Activated CD4-positive, alpha-beta T cell treated with anti-CD3 and anti-CD28 coated beads, Interleukin-2, amount 50 U/mL, for 4 hours (primary cell): ENCODE results near the gene SCN3A.

Source experiments
- DNase-seq, 2 experiments: peaks; one replicate each; pipeline ENCODE4 v3.0.0-alpha.2; 2020

The SCN3A gene

GRCh38 chr2:165203689-165204559, at the start of gene SCN3A:
SCN3A (minus strand) TSS chr2:165204050; CDS start chr2:165176394, 27,656 bp downstream.
- no peak for DNase-seq

DNA sequence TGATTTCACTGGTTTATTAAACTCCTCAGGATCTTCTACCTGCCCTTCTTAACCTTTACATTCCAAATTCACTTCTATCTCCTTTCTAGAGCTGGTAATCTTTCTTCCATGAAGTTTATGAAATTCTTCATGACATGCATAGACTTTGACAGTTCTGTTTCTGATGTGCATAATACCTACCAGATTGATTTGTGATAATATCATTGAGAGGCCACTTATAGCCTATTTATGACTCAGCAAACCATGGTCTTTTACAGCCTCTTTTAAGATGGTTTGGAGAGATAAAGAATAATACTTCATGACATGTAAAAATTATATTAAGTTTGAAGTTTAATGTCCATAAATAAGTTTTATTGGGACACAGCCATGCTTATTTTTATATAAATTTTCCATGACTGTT, 49.3 kb upstream of the SCN3A start:
- DNase-seq: no peak

GRCh38 chr2:165251366-165251765, 47.5 kb upstream of the SCN3A start:
- DNase-seq: no peak

DNA sequence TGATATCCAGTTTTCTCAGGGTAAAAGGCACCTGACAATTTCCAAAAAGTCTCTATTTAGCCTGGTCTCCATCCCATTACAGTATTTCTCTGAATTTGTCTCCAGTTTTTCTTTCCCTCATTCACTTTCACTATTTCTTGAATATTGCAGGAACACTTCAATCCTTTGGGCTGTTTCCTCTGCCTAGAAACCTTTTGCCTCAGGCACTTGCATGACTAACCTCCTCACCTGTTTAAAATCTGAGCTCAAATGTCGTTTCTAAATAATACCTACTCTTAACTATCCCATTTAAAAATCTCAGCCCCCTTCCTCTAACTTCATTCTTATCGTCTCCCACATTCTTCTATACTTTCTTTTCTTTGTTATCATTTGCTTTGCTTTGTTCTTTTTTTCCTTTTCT, 44.4 kb upstream of the SCN3A start:
- DNase-seq: no peak

GRCh38 chr2:165245081-165245793, 41.4 kb upstream of the SCN3A start:
- DNase-seq: no peak

GRCh38 chr2:165240916-165241315, 37.1 kb upstream of the SCN3A start:
- DNase-seq: no peak

DNA sequence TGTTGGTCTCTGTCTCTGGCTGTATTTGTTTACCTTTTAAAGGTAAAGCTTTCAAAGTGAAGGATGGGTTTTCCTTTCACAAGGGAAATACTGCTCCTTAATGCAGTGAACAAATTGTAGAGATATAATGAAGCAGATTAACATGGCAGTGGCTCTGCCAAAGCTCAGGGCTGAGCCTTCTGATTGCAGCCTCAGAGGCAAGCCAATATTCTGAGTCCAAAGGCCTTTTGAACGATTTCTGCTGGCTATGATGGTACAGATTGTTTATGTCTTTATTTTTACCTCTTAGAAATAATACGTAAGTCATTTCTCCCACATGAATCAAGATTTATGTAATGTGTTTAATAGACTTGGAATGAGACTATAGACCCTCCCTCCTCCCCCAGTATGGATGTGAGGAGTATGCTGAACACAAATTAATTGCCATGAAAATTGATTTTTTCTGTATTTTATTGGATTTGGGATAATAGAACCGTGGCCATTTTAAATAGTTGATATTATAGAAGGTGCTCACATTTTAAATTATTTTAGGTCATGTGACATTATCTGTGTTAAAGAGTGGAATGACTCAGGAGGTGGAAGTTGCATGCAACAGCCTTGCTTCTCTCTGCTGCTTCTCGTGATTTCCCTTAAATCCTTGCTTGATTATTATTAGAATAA, 36.1 kb upstream of the SCN3A start:
- no peak for DNase-seq

DNA sequence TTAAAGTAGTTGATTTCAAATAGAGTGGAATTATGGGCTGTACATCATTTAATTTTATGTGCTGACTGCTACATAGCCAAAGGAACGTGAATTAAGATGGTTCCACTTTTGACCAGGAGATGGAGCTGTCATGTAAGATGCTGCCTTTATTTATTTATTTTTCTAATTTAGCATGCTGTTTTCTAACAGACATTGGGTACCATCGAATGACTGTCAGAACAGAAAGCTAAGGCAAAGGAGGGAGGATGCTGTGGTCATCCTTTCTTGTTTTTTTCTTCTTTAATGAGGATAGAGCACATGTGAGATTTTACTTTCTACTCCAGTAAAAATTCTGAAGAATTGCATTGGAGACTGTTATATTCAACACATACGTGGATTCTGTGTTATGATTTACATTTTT, 35.4 kb upstream of the SCN3A start, which contains the start of gene SCN2A:
Gene SCN2A (plus strand): TSS at position 185 of the 400 bp plus-strand sequence. CDS start 56,410 bp downstream, outside the sequence.
- DNase-seq: no peak

DNA sequence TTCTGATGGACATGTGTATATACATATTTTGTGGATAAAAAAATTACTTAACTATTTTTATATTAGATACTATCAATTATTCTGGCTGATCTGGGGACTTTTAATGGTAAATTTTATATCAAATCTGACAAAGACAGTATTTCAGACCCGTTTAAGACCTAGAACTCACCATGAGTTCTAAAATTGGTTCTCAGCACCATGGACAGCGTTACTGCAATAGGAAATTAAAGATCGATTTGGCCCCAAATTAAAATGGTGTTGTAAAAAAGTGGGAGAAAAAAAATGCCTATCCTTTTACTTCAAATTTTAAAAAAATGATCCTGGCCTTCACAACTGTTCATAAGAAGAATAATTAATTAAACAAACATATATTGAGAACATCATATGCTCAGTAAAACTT, 34.4 kb upstream of the SCN3A start:
- DNase-seq: no peak

GRCh38 chr2:165237056-165237455, 33.2 kb upstream of the SCN3A start:
- no peak for DNase-seq

DNA sequence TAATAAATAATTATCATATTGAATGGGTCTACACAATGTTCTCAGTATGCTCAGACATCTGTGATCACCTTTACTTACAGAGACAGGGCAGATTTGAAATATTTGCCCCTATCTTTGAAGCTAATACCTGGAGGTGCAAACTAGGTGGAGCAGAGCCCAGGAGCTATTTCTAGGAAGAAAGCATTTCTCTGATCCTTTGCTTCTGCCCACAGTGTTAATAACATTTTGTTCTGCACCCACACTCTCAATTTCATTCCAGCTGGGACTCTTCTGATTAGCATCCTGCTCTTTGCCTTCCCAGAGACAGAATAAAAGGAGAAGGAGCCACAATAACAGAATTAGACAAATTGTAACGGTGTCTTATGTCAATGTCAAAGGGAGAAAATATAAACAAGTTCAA, 23.7 kb upstream of the SCN3A start:
- no peak for DNase-seq

DNA sequence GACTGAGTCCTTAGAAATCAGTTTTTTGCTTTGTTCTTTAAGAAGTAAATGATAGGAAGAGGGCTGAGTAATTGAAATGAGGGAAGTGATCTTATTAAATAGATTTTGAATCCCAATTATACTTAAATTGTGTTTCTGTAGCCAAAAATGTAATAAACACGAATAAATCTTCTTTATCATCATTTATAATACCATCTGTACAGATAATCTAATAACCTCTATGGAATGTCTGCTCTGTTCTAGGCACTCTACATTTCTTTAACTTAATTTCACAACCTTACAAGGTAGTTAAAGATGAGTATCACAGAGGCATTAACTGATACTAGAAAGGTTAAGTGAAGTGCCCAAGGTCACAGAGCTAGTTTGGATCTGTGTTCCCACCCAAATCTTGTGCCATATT, 21.1 kb upstream of the SCN3A start:
- DNase-seq: no peak

DNA sequence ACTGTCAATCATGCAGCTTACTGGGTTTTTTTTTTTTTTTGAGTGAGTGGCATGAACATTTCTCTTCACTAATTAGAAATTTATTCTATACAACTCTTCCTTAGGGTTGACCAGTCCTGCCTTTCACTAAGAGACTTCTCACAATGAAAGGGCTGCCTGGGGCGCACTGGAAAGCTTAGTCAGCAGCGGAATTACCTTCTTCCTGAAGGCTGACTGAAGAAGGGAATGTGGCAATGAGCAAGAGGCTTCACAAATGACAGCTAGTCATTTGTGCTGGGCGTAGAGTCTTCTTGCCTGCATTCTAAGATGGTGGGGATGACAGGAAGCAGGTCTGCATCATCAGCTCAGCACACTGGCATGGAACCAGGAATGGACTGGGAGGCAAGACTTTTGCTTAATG, 15.6 kb upstream of the SCN3A start:
- no peak for DNase-seq

- no peak for DNase-seq
Measured at GRCh38 chr2:165214093-165214492, 10.2 kb upstream of the SCN3A start.

DNA sequence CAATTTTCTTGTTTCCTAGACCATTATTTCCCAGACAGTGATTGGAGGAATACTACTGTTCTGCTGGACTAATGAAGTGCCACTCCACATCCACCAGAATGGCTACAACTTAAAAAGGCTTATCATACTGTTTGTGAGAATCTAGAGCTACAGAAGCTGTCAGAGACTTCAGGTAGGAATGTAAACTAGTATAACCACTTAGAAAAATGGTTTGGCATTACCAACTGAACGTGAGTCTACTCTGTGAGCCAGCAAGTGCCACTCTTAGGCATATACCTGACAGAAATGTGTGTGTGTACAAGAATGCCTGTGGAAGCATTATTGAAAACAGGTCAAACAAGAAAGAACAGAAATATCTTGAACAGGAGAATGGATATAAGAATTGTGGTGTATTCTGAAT, 4.2 kb upstream of the SCN3A start:
- DNase-seq: no peak

- DNase-seq: no peak
Measured at GRCh38 chr2:165205865-165206264, 2.0 kb upstream of the SCN3A start.

DNA sequence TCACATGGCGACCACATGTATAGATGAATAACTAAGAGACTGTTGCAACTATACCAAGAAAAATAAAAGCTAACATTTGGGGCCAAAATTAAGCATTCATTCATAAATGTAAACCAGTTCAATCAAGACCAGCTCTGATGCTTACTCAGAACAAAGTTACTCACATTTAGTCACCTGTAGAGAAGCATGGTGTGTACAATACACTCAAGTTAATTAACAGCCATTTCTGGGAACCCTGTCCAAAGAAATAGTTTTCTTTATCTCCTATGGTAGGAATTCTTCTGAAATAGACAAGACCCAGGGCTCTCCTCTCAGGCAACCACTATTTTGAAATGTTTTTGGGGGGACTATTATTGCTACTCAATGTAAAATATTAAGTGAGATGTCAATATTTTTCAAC, 1.6 kb downstream of the SCN3A start:
- DNase-seq: no peak

- DNase-seq: no peak
Measured at GRCh38 chr2:165198181-165198580, 5.7 kb downstream of the SCN3A start.

GRCh38 chr2:165197346-165197745, 6.5 kb downstream of the SCN3A start:
- no peak for DNase-seq

DNA sequence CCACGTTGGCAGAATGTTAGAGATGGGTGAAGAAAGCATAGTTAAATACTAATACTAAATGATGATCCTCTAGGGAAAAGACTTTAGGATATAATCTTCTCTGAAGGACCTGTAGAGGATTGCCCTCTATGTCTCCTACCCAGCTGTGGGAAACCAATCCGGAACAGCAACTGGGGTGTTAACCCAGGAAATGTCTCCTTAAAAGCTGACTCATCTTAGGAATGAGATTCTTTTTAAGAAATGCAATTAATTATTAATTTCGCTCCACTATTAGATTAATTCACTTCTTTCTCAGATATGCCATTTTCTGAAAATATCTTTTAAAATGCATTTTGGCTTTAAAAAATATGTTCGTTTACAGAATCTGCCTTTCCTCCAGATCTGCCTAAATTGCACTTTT, 7.4 kb downstream of the SCN3A start:
- DNase-seq: no peak

DNA sequence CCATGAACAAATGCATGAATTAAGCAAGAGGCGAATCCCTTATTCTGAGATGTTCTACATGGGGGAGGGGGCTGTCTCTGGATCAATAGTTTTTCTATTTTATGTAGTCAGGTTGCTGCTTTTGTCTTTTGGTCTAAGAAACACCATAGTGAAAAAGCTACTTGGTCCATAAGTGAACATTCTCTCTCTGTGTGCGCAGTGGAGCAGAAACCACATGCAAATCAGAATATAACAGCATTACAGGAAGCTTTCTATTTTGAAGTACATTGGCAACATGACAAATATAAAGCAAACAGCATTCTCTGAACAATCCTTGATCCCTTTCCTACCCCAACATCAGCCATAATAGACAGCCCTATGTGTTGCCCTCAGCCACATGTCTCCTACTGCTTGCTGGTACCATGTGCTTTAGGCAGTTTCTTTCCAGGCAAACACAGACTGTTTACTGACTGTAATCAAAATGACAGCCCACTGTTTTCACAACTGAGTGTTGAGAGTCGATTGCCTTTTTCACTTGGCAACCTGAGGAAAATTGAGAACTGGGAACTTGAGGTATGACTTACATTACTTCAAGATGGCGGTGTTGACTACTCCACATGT, 10.6 kb downstream of the SCN3A start:
- no peak for DNase-seq

DNA sequence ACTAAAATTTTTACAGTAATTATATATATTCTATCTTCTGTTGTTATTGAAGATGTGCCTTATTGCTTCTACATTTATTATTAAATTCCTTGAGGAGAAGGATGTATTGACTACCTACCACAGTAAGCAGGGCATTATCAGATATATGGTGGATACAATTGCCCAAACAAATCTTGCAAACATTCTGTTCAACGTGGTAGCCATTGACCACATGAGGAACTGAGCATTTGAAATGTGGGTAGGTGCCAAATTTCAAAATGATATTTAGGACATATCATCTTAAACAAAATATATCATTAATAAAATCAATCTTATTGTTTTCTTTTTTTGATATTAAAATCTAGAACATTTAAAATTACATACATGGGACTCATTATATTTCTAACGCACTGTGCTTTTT, 11.1 kb downstream of the SCN3A start:
- DNase-seq: no peak

DNA sequence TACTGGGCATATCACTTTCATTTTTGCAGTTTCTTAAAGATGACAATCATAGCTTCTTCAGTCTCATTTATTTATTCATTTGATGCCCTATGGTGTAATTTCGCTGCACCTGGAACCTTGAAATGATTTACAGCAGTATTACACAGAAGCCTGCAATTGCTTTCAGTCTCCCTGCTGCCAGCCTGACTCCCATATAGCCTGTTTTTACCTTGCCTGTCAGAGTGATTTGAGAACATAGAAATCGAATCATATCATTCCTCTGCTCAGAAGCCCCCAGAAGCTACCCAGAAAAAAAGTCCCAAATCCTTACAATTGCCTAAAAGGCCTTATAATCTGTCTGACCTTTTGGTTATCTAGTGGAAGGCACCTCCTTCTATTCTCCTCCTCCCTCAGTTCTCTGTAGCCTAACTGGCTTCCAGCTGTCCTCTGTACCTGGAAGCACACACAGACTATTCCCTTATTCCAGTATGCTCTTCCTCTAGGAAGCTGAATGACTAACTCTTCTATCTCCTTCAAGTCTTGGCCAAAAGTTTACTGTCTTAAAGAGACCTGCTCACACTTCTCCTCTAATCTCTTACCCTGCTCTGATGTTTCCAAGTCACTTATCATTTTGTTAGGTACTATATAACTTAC, 12.6 kb downstream of the SCN3A start:
- DNase-seq: no peak
